Measurements from ENCODE around the gene POLD2. TPM values are rescaled to one million over a fixed set of nuclear protein-coding genes. Genes with fewer than 3 reads are reported as not detected.

The POLD2 gene
- total RNA-seq, 4 donors from 2014 or later = 33.9 to 87.9 (median 71.0) TPM

GRCh38 chr7:44113764-44114354 lies 9.5 kb downstream of the POLD2 start:
- no peaks in the 10 kb centered on the region for H3K9me3 ChIP-seq
- no peak for TF ChIP-seq POLR2A (IDR thresholded peaks at IDR 0.05)
- no peak for TF ChIP-seq CTCF (IDR thresholded peaks at IDR 0.05)
- no peak for TF ChIP-seq EP300 (IDR thresholded peaks at IDR 0.05)
- no peak for DNase-seq (ENCODE audit: low spot score in 2 of 2)
- H3K27me3 ChIP-seq = no peaks in the 10 kb centered on the region
- no peak overlapping the region for H3K4me3 ChIP-seq
- H3K4me1 ChIP-seq = no peaks in the 10 kb centered on the region
- no peak overlapping the region for H3K27ac ChIP-seq
- WGBS, 2 donors = 89% methylated on average over 22 to 24 of the region's 24 CpGs
- peaks cover 0 to 100% (median 0%) of the 10 kb centered on the region in 3 donors for H3K36me3 ChIP-seq

GRCh38 chr7:44112997-44113763 lies 10.2 kb downstream of the POLD2 start:
- Histone ChIP-seq H3K27ac (no peak overlapping the region), H3K4me3 (no peak overlapping the region), H3K27me3 (no peaks in the 10 kb centered on the region), H3K9me3 (no peaks in the 10 kb centered on the region), H3K4me1 (peaks cover 0 to 2% (median 0%) of the 10 kb centered on the region in 4 donors), H3K36me3 (peaks cover 0 to 100% (median 0%) of the 10 kb centered on the region in 3 donors)
- WGBS, 2 donors = 76 to 86% methylated on average over 29 to 34 of the region's 34 CpGs
- TF ChIP-seq CTCF (IDR thresholded peaks at IDR 0.05) (no peak), POLR2A (IDR thresholded peaks at IDR 0.05) (no peak), EP300 (IDR thresholded peaks at IDR 0.05) (no peak)
- no peak for DNase-seq (ENCODE audit: low spot score in 2 of 2)

- Histone ChIP-seq H3K9me3 (no peaks in the 10 kb centered on the region), H3K36me3 (peaks cover 0 to 100% (median 0%) of the 10 kb centered on the region in 3 donors), H3K4me3 (no peak overlapping the region), H3K27ac (no peak overlapping the region), H3K4me1 (peaks cover 0 to 5% (median 0%) of the 10 kb centered on the region in 4 donors), H3K27me3 (no peaks in the 10 kb centered on the region)
- TF ChIP-seq POLR2A (IDR thresholded peaks at IDR 0.05) (no peak), EP300 (IDR thresholded peaks at IDR 0.05) (no peak), CTCF (IDR thresholded peaks at IDR 0.05) (no peak)
- WGBS, 2 donors = 61 to 69% methylated on average over 19 to 40 of the region's 41 CpGs
- DNase-seq (ENCODE audit: low spot score in 2 of 2) = no peak
Observed at GRCh38 chr7:44112231-44112996, 10.9 kb downstream of the POLD2 start.

GRCh38 chr7:44111761-44112160 lies 11.6 kb downstream of the POLD2 start:
- Histone ChIP-seq H3K36me3 (peaks cover 0 to 100% (median 0%) of the 10 kb centered on the region in 3 donors), H3K27ac (no peak overlapping the region), H3K9me3 (no peaks in the 10 kb centered on the region), H3K4me1 (peaks cover 0 to 12% (median 2%) of the 10 kb centered on the region in 4 donors), H3K4me3 (no peak overlapping the region), H3K27me3 (no peaks in the 10 kb centered on the region)
- DNase-seq (ENCODE audit: low spot score in 2 of 2) = no peak
- WGBS, 2 donors = 80 to 90% methylated on average over 4 to 9 of the region's 16 CpGs
- TF ChIP-seq CTCF (IDR thresholded peaks at IDR 0.05) (no peak), EP300 (IDR thresholded peaks at IDR 0.05) (no peak), POLR2A (IDR thresholded peaks at IDR 0.05) (no peak)
